Transverse colon (tissue), 4 donors: ENCODE measurements around the gene ASB10. TPM values are rescaled to one million over a fixed set of nuclear protein-coding genes. Genes with fewer than 3 reads are reported as not detected.

Experiments used
- DNase-seq: peaks from one replicate; pipeline ENCODE4 v3.0.0-alpha.2; 2019
- H3K27ac ChIP-seq, 4 donors: fragments of 200-600 bp; sonication (generic); 2 replicates each; pipeline ENCODE4 v1.5.1; 2016 to 2018; ENCODE audit warnings: inconsistent platforms in 4 of 4
- H3K27me3 ChIP-seq: fragments of 200-600 bp; sonication (generic); 2 replicates; pipeline ENCODE4 v1.5.1; 2017; ENCODE audit warnings: inconsistent platforms
- H3K36me3 ChIP-seq, 4 donors: fragments of 200-600 bp; sonication (generic); 2 replicates each; pipeline ENCODE4 v1.5.1; 2017 to 2019; ENCODE audit warnings: inconsistent platforms in 4 of 4
- H3K4me1 ChIP-seq, 4 donors: fragments of 200-600 bp; sonication (generic); 2 replicates each; pipeline ENCODE4 v1.5.1; 2017 to 2020; ENCODE audit warnings: inconsistent platforms in 4 of 4
- H3K4me3 ChIP-seq, 4 donors: fragments of 200-600 bp; sonication (generic); 1 replicate in 1 of 4; 2 replicates in 3 of 4; pipeline versions ENCODE4 v1.5.1 to v1.6.1; 2017 to 2019; ENCODE audit warnings: inconsistent platforms in 4 of 4
- H3K9me3 ChIP-seq, 2 donors: fragments of 200-600 bp; sonication (generic); 2 replicates each; pipeline ENCODE4 v1.5.1; 2017 to 2019; ENCODE audit warnings: inconsistent platforms in 2 of 2
- CTCF ChIP-seq, 5 experiments: fragments of 200-600 bp in 3 of 5; fragments of 450-650 bp in 2 of 5; sonication (generic) in 3 of 5; IDR thresholded peaks; 1 replicate in 2 of 5; 2 replicates in 3 of 5; pipeline ENCODE4 v1.5.1; 2016 to 2017; ENCODE audit warnings: antibody characterized with exemption in 5 of 5, inconsistent platforms in 3 of 5, mild to moderate bottlenecking in 2 of 5, moderate library complexity in 1 of 5
- EP300 ChIP-seq: sonication (generic); formaldehyde crosslinking; IDR thresholded peaks from one replicate; pipeline ENCODE4 v1.6.1; 2017; ENCODE audit warnings: antibody characterized with exemption, low read depth
- POLR2A ChIP-seq: fragments of 450-650 bp; IDR thresholded peaks from one replicate; pipeline ENCODE4 v1.6.1; 2016; ENCODE audit warnings: antibody characterized with exemption, mild to moderate bottlenecking, moderate library complexity
- POLR2AphosphoS5 ChIP-seq, 3 donors: sonication (generic); formaldehyde crosslinking; IDR thresholded peaks; one replicate each; pipeline ENCODE4 v1.6.1; 2016; ENCODE audit warnings: antibody characterized with exemption in 3 of 3
- WGBS, 2 donors: methylation state at CpG; one replicate each; pipeline ENCODE4 v1.1.5; 2018; ENCODE audit warnings: low coverage in 1 of 2; 5-methylcytosine and 5-hydroxymethylcytosine counted together
- in situ Hi-C, 4 donors: fragments of 200-750 bp; cut with MboI; loops; one replicate each; pipeline versions ENCODE4 v1.15.0 to v1.15.1; 2017; ENCODE audit warnings: low sequenced_read_pairs in 3 of 4, low pct_ligation_motif_present in 1 of 4, low pct_unique_long_range_greater_than_20kb in 1 of 4
- intact Hi-C: fragments of 100-400 bp; cut with DNase I; formaldehyde crosslinking; loops from one replicate; pipeline ENCODE4 v1.15.1; 2023; ENCODE audit warnings: low total_unique reads
- total RNA-seq, 4 donors: library from RNA; depleted of rRNA; stranded (reverse); fragments of >200 nt; gene quantifications; one replicate each; pipeline ENCODE4 v1.1.0, GENCODE V29; 2016

The ASB10 gene
- total RNA-seq, 4 donors from 2014 or later: not detected

- TF ChIP-seq POLR2AphosphoS5 (IDR thresholded peaks at IDR 0.05) (no peak), EP300 (no peak), CTCF (IDR thresholded peaks at IDR 0.05) (no peak), POLR2A (no peak)
- intact Hi-C loops (no loop called here), in situ Hi-C loops (no loop called here)
- Histone ChIP-seq H3K4me1 (no peaks in the 10 kb centered on the region), H3K27me3 (no peaks in the 10 kb centered on the region), H3K27ac (no peak overlapping the region), H3K36me3 (peaks cover 0 to 18% (median 6%) of the 10 kb centered on the region in 4 donors), H3K9me3 (no peaks in the 10 kb centered on the region), H3K4me3 (no peak overlapping the region)
- DNase-seq: peak; percentile 1
- 89 to 95% methylated on average over 7 to 9 of the region's 9 CpGs for WGBS, 2 donors
Measured at GRCh38 chr7:151139791-151140190, 47.3 kb downstream of the ASB10 start.

GRCh38 chr7:151139071-151139790 is 47.8 kb downstream of the ASB10 start:
- H3K4me1 ChIP-seq: no peaks in the 10 kb centered on the region
- H3K27ac ChIP-seq: no peak overlapping the region
- TF ChIP-seq POLR2AphosphoS5 (IDR thresholded peaks at IDR 0.05) (no peak), EP300 (no peak), CTCF (IDR thresholded peaks at IDR 0.05) (no peak), POLR2A (no peak)
- peak; percentile 1 for DNase-seq
- H3K36me3 ChIP-seq: peaks cover 0 to 21% (median 9%) of the 10 kb centered on the region in 4 donors
- in situ Hi-C loops (no loop called here), intact Hi-C loops (no loop called here)
- H3K9me3 ChIP-seq: no peaks in the 10 kb centered on the region
- WGBS, 2 donors: 90 to 100% methylated on average over 2 to 18 of the region's 18 CpGs
- no peaks in the 10 kb centered on the region for H3K27me3 ChIP-seq
- no peak overlapping the region for H3K4me3 ChIP-seq

- 88% methylated on average over 27 of the region's 30 CpGs; no CpG with 5 or more reads in 1 of the 2 donors for WGBS, 2 donors
- H3K4me1 ChIP-seq: no peaks in the 10 kb centered on the region
- peak; percentile 4 for DNase-seq
- H3K27me3 ChIP-seq: no peaks in the 10 kb centered on the region
- no peak overlapping the region for H3K4me3 ChIP-seq
- no peaks in the 10 kb centered on the region for H3K9me3 ChIP-seq
- no peak for TF ChIP-seq EP300
- no peak overlapping the region for H3K27ac ChIP-seq
- in situ Hi-C loops: no loop called here
- intact Hi-C loops: no loop called here
- peaks cover 0 to 20% (median 9%) of the 10 kb centered on the region in 4 donors for H3K36me3 ChIP-seq
Measured at GRCh38 chr7:151138153-151138851, 48.7 kb downstream of the ASB10 start.

- intact Hi-C loops: no loop called here
- Histone ChIP-seq H3K4me3 (no peak overlapping the region), H3K4me1 (no peaks in the 10 kb centered on the region), H3K27me3 (no peaks in the 10 kb centered on the region), H3K27ac (no peak overlapping the region), H3K36me3 (peaks cover 0 to 20% (median 9%) of the 10 kb centered on the region in 4 donors), H3K9me3 (no peaks in the 10 kb centered on the region)
- no peak for DNase-seq
- in situ Hi-C loops: no loop called here
- WGBS, 2 donors: 60 to 90% methylated on average over 1 to 11 of the region's 11 CpGs
- TF ChIP-seq EP300 (no peak), CTCF (IDR thresholded peaks at IDR 0.05) (no peak), POLR2A (no peak)
Measured at GRCh38 chr7:151137791-151138152, 49.3 kb downstream of the ASB10 start.
